ENCODE data around the gene GSAP.
"Not testable (repeated sequence)": the region's sequence is repeated elsewhere in the genome, so short reads cannot be mapped to it uniquely, and the experiment has no call there.

Gene GSAP

GRCh38 chr7:77415823-77416620, at the start of gene GSAP:
TSS of gene GSAP (minus strand) at chr7:77416349. CDS start at chr7:77416321, 28 bp downstream.
- DNase-seq (ENCODE audit: low read depth in 2 of 2) = peak in 1 of 2 experiments; percentile 38

DNA sequence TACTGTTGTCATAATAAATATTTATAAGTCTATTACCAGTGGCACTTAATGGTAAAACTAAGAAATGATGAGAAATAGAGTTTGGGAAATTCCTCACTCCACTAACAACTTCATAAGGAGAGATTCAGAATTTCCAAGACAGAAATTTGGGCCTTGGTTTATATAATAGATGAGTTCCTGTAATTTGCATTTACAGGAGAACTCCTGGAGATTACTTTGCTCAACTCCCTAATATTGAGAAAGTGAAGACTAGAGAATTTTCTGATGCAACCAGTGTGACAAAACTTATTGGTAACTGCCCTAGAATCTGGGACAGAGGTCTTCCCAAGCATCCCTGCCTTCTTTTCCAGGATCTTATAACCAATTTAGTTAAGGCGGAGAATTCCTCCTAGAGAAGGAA, 49.1 kb upstream of the GSAP start:
- no peak for DNase-seq (ENCODE audit: low read depth in 2 of 2)

GRCh38 chr7:77464589-77464988, 48.4 kb upstream of the GSAP start:
- no peak for DNase-seq (ENCODE audit: low read depth in 2 of 2)

GRCh38 chr7:77463632-77464031, 47.5 kb upstream of the GSAP start:
- DNase-seq (ENCODE audit: low read depth in 2 of 2) = not testable (repeated sequence)

DNA sequence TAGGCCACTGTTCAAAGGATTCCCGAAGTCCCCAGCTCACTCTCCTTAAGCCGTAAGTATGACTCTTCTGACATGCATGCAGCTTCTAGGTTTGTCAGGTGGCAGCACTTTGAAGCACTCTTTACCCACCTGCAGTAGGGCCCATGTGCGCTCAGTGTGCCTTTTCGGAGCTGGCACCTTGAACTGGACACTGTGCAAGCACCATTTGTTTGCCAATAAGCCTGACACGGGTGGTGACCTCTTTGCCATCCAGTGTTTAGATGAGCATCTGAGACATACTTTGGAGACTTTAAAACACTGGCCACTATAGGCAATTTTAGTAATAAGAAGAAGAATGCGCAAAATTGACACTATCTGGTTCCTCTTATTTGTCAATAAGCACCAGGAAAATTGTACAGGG, 45.7 kb upstream of the GSAP start:
- no peak for DNase-seq (ENCODE audit: low read depth in 2 of 2)

DNA sequence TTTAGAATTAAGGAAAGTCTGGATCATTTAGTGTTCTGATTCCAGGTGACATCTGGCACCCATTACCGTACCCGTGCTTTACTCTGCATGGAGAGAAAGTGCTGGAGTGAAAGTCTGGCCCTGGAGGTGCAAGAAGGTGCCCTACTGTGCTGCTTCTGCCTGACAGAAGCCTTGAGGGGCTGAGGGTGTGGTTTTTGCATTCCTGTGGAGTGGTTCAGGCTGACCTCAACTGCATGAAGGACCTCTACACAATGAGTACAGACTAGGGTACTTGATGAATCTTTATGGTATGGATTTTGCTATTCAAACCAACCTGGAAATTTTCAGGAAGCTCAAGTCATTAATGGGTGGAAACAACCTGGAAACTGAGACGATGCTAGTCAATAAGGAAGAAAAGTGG, 45.1 kb upstream of the GSAP start:
- no peak for DNase-seq (ENCODE audit: low read depth in 2 of 2)

- no peak for DNase-seq (ENCODE audit: low read depth in 2 of 2)
These were observed 43.9 kb upstream of the GSAP start for GRCh38 chr7:77460057-77460486.

GRCh38 chr7:77459311-77459726, 43.2 kb upstream of the GSAP start:
- DNase-seq (ENCODE audit: low read depth in 2 of 2) = no peak

DNA sequence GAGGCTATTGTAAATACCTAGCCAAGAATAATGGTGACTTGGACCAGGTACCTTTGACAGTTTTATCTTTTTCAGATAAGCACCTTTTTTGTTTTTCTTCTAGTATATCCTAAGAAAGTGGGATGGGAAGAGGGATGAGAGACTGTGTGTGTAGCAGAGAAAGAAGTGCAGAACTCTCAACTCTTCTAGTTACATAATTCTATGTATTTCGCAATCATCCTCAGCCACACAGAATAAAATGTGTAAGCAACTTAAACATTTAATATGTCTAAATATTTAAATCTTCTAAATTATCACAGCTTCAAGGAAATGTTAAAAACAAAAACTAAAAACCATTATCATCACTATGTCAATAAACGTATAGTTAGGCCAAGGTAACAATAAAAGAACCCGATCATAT, 42.6 kb upstream of the GSAP start:
- DNase-seq (ENCODE audit: low read depth in 2 of 2) = no peak

DNA sequence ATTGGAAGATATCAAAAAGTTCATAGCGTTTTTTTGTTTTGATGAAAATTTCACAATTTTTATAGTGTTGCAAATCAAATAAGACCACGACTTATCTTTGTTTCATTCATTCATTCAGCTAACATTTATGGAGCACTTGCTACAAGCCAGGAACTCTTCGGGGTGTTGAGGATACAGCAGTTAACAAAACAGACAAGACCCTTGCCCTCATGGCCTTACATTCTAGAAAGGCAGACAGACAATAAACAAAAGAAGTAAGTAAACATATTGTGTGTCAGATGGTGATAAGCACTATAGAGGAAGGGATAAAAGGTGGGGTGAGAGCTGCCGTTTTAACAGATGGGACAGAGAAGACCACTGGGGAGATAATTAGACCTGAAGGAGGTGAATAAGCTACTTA, 41.6 kb upstream of the GSAP start:
- DNase-seq (ENCODE audit: low read depth in 2 of 2) = no peak

DNA sequence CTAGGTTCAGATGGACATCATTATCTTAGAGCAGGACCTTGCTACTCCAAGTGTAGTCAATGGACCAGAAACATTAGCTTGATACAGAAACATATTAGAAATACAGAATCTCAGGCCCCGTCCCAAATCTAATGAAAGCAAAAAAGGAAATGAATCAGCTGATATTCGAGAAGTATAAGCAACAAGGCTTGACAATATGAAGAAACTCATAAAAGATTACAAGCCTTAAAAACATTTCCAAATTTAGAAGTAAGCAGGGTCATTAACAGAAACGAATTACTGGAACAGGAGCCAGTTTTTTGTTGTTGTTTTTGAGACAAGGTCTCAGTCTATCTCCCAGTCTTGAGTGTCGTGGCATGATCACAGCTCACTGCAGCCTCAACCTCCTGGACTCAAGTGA, 40.5 kb upstream of the GSAP start:
- no peak for DNase-seq (ENCODE audit: low read depth in 2 of 2)

DNA sequence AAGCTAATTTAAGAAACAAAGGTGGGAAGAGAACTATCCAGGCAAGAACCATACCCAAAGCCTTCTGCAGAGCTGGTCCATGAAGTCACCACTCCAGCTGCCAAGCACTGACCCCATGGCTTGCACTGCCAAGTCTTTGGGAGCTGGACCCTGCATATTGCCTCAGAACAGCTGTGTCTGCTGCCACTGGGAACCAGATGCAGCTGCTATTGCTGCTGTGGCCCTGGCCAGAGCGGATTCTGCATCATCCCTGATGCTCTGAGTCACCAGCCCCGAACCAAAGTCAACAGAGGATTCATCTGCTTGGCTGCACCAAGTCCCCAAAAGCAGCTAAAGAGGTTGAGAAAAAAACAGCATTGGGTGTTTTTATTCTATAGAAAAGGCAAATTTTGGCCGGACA, 39.2 kb upstream of the GSAP start:
- no peak for DNase-seq (ENCODE audit: low read depth in 2 of 2)

DNA sequence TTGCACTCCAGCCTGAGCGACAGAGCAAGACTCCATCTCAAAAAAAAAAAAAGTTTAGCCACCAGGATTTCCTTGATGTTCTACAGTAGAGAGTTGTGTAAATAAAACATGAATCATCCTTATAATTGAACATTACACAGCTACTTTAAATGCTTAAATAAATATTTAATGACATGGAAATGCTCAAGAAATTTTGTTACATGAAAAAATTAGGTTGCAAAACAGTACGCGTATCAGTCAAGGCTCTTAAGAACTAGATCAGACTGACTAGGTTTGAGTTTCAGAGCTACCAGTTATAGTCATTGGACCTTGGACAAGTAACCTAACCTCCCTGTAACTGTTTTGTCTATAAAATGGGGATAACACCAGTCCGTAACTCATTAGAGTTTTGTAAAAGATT, 38.7 kb upstream of the GSAP start:
- DNase-seq (ENCODE audit: low read depth in 2 of 2) = no peak

DNA sequence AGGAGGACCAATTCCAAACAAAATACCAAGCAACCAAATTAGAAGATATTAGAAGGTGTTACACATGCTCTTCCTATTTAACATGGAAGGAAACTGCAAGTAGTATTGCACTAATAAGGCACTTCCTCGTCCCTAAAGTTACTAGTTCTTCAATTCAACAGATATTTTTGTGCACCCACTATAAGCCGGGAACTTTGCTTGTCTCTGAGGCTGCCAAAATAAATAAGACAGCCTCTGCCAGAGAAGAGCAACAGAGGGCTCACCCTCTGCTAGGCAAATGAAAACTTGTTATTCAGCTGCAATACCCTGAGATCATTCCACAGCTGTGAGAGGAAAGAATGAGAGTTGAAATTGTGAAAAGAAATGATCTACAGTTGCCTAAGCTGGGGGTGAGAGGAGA, 37.4 kb upstream of the GSAP start:
- no peak for DNase-seq (ENCODE audit: low read depth in 2 of 2)

DNA sequence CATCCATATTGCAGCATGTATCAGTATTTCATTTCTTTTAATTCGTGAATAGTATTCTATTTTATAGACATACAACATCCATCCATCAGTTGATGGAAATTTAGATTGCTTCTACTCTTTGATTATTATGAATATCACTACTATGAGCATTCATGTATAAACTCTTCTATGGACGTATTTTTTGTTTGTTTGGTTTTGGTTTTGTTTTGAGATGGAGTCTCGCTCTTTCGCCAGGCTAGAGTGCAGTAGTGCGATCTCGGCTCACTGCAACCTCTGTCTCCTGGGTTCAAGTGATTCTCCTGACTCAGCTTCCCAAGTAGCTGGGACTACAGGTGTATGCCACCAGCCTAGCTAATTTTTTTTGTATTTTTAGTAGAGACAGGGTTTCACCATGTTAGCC, 35.8 kb upstream of the GSAP start:
- DNase-seq (ENCODE audit: low read depth in 2 of 2) = not testable (repeated sequence)

- DNase-seq (ENCODE audit: low read depth in 2 of 2) = no peak
These were observed 34.5 kb upstream of the GSAP start for GRCh38 chr7:77450613-77451012.

DNA sequence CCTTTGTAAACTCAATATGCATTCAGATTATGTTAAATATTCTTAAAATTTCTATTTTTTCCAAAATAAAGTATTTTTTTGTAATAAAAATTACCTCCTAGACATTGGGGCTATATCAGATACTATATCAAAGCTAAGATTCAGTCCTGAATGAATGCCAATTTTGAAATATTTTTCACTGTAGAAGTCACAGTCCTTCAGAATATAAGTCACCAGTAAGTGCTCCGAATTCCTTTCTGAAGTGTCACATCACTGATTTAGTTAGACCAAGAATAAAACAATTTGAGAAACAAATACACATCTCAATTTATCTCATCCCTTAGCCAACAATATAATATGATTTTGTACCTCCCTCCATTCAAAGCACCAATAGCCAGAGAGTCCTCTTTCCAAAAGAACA, 33.9 kb upstream of the GSAP start:
- no peak for DNase-seq (ENCODE audit: low read depth in 2 of 2)

GRCh38 chr7:77447616-77448015, 31.5 kb upstream of the GSAP start:
- no peak for DNase-seq (ENCODE audit: low read depth in 2 of 2)

DNA sequence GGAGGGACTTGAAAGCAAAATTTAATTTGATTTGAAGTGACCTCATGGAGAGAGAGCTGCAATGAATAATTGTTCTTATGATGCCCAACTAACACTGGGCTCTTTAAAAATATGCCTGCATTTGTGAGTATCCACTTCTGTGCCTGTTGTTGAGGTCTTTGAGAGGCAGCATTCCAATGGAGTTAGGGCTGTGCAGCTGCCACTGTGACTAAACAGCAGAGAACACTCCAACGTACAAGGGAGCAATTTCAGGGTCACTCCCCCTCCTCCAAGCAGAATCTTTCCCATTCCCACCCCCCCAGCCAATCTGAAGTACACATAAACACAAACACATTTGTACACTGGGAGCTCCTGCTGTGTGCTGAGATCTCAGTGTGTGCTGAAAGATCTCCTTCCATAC, 28.0 kb upstream of the GSAP start:
- DNase-seq (ENCODE audit: low read depth in 2 of 2) = no peak

GRCh38 chr7:77443042-77443441, 26.9 kb upstream of the GSAP start:
- DNase-seq (ENCODE audit: low read depth in 2 of 2) = no peak

- DNase-seq (ENCODE audit: low read depth in 2 of 2) = no peak
These were observed 26.5 kb upstream of the GSAP start for GRCh38 chr7:77442636-77443035.

- no peak for DNase-seq (ENCODE audit: low read depth in 2 of 2)
These were observed 24.9 kb upstream of the GSAP start for GRCh38 chr7:77441046-77441445.

- DNase-seq (ENCODE audit: low read depth in 2 of 2) = no peak
These were observed 23.4 kb upstream of the GSAP start for GRCh38 chr7:77439572-77439971.

DNA sequence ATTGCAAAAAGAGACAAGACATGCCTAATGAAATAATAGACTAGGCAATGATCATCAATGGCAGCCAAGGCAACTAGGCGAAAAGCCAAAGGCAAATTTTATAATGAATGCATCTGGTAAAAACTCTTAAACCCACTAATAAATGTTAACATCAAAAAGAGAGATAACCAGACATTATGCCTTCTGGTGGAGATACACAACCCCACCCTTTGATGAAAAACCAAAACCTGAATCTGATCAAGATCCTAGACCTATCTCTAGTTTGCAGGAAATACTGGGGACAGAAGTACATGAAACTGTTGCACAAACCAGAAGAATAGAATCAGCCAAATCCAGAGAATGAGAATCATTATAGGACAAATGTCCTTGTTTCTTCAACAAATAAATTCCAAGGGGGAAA, 22.0 kb upstream of the GSAP start:
- DNase-seq (ENCODE audit: low read depth in 2 of 2) = no peak
